RCC 7860 (cell line): ENCODE measurements around the gene IRF2BPL.
"Not testable (repeated sequence)": the region's sequence is repeated elsewhere in the genome, so short reads cannot be mapped to it uniquely, and the experiment has no call there.

ENCODE experiments used
- DNase-seq: peaks from one replicate; pipeline ENCODE4 v3.0.0-alpha.2; 2015; ENCODE audit warnings: low spot score
- FAIRE-seq: peaks from 2 replicates; lab custom pipeline; 2012; peaks lifted over from hg19 to GRCh38; lab: Jason Lieb, UNC

The IRF2BPL gene

DNA sequence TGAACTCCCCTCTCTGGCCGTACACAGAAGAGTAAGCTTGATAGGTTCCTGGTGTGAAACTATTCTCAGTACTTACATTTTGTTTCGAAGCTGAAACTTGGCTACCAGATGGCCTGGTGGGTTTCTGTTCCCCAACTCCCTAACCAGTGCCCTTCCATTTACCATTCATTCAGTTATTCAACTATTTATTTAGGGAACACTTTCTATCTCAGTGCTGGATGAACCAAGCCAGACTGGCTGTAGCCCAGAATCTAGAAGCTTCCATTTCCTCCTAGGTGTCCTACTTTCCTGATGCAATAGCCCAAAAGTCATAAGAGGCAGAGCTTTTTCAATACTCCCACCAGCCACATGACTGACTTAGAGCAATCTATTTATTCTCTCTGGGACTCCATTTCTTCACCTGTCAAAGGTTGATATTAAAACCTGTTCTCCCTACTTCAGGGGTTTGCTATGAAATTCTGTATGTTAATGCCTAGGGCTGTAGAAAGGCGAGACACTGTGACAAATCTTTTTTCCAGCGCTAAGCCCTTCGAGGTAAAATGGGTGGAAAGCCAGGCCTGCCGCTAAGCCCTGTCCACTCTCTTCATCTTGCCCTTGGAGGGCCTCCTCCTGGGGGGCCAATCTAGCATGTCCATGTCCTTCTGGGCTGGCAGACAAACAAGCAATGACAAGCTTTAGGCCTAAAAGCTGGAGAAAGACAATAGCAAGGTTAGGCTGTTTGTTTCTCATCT lies 8.1 kb upstream of the IRF2BPL start:
- DNase-seq (no peak), FAIRE-seq (no peak)

DNA sequence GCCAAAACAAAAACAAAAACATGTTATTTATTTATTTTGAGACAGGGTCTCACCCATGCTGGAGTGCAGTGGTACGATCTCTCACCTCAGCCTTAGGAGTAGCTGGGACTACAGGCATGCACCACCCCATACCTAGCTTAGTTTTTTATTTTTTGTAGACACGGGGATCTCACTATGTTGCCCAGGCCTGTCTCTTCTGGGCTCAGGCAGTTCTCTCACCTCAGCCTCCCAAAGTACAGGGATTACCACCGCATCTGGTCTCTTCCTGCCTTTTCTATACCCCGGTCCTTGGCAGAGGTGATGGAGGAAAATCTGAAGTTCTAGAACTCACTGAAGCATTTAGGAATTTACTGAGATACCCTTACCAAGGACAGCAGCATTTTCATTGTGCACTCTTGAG lies 6.8 kb upstream of the IRF2BPL start:
- FAIRE-seq (no peak), DNase-seq (no peak)

DNA sequence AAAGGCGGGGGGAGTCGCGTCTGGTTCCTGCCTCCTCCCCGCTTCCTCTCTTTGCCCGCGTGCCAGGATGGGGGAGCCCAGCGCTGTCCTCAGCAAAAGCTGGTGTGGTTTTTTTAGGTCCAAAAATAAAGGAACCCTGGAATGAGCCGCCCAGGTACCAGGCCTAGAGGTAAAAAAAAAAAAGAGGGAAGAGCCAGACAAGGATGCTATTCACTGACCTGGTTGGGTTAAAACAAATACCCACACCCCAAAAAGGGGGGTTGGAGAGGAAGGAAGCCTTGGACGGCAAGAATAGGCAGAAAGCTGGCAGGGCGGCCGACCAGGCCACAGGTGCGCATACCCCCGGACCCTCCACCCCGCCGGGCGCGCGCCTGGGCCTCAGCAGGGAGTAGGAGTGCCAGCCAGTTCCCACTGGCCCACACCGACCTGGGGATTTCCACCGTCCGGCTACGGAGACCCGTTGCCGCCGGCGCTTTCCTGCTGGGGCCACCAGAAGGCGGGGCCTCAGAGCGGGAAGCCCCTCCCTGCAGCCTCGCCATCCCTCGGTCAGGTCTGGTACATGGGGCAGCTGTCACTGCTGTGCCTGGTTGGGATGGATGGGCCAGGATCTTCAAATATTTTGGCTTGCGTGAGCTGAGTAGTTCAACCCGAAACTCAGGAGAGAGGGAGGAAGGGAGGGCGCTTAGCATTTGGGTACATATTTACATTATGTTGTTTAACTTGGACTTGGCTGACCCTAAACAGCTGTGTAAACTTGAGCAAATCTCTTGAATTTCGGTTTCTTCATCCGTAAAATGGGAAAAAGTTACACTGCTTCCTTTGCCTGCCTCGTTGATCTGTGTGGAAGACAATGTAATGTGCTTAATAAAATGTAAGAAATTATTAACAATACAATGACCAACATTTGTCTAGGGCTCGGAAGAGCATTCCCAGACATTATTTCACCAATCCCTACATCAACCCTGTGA lies 5.4 kb upstream of the IRF2BPL start:
- FAIRE-seq = no peak
- DNase-seq = peak; percentile 70

DNA sequence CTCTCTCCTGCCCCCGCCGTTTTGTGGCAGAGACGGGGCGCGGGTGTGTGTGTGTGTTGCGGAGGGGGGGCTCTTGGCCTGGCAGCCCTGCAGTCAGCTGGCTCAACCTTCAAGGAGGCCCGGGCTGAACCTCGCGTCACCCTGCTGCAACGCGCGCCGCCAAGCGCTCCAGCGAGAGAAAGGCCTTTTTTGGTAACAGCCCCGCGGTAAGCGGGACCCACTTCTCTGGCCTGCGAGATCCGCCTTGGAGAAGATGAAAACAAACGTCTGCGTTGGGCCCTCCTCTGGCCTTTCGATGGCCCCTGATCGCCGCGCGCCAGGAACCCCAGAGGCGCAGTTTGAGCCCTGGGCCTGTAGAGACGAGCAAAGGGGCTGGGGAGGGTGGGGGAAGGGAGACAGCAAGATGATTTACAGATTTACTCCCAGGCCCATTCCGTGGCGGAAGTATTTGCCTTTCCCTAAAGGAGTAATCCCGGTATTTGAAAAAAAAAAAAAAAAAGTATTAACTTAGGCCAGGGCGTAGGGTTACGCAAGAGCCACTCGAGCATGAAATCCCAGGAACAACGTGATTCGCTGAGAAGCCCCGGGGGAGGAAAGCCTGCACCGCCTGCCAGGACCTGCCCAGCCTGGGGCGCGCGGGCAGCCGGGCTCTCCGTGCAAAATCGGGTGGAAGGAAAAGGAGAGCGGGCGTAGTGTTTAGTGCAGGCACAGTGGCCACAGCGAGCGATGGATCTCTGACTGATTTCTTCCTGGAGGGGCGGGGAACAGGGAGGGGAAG lies 4.5 kb upstream of the IRF2BPL start:
- DNase-seq (peak; percentile 89), FAIRE-seq (peak; percentile 67)

DNA sequence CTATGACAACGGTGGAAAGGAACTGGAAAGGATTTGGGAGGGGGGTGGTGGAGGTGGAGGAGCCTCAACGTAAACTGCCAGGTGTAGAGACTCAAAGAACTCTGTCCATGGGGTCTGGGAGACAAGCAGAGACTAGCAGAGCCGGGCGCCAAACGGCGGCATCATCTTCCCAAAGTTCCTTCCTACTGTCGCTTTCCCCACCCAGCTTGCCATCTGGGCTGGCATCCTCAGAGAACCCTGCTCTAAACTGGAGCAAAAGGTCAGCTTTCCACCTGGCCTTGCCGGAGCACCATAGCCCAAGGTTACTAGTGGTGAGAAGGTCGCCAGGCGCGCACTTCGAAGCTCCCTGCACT lies 4.0 kb upstream of the IRF2BPL start:
- FAIRE-seq = no peak
- DNase-seq = no peak

DNA sequence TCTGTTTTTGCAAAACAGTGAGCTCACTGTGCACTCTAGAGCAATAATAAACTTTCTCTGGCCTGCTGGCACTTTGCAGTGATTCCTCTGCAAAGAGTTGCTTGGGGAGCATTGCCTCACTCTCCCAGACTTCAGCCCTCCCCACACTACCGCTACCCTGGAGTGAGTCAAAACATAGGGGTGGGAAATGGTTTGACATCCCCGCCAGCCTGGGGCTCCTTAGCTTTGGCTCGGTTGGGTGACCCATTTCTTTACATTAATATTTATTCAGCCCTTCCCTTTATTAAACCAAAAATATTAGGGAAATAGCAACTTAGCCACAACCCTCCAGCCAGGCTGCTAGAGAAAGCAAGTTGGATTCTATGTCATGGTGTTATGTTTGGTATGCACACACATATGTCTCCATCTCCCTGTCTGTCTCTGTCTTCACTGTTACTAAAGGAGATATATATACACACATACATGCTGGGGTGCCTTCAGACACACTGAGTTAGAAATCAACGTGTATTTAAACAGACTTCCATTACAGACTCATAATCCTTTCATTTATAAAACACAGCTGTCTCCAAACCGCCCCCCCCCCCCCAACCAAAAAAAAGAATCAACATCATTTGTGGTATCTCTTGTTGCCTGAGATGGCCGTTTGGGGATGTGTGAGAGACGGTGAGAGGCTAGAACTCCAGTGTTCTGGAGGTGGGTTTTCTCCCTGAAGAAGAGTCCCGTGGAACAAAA lies 3.4 kb upstream of the IRF2BPL start:
- DNase-seq = no peak
- no peak for FAIRE-seq

DNA sequence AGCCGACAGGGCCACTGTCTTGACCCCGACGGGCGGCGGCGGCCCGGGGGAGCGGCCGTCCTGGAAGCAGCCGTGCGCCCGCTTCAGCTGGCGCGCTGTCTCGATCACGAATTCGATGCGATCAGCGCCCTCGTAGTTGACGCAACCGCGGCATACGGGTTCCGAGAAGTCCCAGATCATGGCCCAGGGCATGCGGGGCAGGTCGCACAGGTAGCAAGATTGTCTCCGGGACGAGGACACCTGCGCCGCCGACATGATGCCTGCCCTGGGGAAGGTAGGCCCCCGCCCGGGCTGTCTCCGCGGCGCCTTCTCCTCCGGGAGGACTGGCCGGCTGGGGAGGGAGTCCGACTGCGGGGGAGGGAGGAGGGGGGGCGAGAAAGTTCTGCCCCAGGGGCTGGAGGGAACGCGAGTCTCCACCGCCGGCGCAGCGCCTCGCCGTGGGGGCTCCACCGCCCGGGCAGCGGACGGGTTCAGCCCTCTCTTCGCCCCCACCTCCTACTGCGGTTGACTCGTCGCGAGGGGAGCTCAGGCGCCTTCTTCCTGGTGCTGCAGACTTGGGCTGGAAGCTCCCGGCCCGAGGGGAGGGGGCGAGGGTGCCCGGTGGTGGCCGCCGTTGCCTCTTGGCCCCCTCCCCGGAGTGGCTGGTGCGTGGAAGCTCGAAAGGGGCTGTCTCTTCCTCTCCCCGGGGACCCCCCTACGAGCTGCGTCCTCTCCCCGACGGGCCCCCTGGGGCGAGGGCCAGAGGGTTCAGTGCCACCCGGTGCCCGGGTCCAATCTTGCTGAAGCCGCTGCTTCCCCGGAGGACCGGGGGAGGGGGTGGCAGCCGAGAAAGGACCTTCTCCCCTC lies 747 bp downstream of the IRF2BPL start:
- FAIRE-seq (no peak), DNase-seq (peak; percentile 56)

DNA sequence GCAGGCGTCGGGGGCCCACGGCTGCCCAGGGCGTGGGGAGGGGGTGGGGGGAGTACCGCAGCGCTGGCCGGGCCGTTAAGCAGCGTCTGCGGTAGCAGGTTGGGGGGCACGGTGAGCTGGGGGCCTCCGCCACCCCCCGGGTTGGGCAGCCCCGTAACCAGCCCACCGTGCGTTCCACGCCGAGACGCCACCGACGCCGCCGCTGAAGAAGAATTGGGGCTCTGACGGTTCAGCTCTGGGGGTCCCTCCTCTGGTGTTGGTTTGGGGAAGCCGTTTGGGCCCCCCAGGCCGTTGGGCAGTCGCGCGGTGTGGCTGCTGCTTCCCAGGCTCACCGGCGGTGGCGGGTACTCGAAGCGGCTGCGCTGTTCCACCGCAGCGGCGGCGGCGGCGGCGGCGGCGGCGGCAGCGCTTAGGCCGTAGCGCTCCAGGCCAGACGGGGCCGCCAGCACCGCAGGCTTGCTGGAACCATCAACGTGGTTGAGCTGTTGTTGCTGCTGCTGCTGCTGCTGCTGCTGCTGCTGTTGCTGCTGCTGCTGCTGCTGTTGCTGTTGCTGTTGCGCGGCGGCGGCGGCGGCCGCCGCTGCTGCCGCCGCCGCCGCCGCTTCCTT lies 1.5 kb downstream of the IRF2BPL start:
- FAIRE-seq (no peak), DNase-seq (no peak)

DNA sequence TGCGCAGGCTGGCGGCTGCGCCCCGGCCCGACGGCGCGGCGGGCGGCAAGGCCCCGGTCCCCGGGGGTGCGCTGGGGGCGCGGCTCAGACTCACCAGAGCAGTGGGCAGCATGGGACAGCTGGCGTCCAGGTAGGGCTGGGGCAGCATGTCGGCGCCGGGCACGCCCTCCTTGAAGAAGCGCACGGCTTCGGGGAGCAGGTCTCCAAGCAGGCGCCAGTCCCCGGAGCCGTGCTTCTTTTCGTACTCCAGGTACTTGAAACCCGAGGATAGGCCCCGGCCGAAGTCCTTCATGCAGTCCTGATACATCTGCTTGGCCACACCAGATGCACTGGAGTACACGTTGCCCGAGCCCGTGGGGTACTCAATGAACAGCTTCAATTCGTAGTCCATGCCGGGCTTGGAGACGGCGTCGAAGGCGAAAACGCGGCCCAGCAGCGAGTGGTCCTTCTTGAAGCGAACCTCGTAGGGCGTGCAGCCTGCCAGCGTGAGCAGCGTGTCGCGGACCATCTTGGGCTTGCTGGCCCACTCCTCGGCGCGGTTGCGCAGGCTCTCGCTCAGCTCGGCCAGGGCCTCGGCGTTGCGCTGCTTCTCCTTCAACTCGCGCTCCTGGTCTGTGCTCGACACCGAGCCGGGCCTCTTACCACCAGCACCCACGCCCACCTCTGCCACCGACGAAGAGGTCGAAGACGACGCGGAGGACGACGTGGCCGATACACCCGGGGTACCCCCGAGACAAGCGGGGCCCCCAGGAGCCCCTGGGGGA lies 2.2 kb downstream of the IRF2BPL start:
- no peak for DNase-seq
- FAIRE-seq = no peak

DNA sequence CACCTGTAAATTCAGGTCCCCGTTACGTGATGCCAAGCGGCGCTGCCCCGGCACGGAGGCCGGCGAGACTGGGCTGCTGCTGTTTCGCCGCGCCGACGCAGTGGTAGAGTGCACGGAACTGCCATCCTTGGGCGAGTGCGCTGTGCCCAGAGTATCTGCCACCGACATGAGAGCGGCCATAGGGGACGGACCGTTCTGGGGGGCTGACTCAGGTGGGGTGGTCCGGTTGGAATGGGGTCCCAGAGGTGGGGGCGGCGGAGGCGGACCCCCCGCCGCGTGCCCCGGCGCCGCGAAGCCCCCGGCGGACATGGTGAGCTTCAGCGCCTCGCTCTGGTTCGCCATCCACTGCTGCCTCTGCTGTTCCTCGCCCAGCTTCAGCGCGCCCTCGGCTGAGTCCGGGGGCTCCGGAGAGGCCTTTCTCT lies 2.8 kb downstream of the IRF2BPL start:
- no peak for FAIRE-seq
- no peak for DNase-seq

DNA sequence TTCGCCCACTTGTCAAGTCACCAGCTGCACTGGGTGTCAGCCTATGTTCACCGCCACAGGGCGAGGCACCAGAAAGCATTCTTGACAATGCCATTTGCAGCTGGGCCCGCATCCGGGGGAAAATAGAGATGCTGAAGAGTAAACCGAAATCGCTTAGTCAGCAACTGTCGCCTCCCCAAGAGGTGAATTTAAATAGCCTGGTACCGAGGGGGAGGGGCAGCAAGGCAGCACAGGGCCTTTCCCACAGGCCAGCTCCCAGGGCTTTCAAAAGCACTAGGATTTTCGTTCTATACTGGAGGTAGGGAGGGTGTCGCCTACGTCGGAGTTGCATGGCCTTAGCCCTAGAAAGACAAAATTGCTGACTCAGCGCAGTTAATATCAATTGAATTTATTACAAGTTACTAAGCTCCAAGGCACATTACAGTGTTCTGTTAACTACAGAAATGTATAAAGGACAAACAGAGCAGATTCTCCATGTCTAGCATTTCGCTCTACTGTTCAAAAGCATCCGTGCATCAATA lies 4.3 kb downstream of the IRF2BPL start:
- FAIRE-seq = no peak
- no peak for DNase-seq

DNA sequence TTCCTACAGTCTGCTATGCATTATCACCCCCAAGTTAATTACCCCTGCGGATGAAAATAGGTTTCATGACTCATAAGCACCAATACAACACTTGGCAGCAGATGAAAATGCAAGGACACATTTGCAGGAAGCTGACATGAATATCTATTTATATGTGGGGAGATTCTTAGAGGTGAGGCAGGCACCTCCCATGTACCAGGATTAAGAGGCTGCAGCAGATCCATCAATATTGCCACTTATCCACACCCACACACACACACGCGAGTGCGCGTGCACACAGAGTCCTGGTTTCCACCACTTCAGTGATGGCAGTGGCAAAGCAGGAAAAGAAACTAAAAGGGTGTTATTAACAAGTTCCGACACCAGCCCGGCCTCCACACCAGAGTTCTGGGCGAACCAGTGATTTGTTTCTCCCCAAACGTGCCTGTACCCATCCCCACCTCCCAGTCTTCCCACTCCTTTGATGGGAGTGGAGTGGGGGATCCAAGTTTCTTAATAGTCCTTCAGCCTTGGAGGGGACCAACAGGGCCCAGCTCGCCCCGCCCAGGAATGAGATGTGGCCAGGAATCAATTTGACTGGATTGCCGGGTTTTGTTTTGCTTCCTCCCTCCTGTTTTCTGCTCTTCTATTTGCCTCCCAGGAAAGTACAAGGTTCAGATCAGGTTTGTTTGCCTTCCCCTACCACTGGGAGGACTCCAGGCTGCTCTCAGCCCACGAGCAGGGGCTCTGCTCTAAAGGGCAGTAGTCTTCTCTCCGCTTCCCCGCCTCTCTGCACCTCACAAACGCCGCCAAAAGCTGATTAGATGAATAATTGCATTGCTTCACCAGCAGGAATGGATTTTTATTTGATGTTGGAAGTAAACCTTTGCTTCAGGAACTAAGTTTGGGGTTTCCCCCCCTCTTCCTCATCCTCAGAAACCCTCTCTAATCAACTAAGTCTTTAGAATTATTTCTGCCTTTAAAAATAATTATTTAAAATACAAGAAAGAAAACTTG lies 5.2 kb downstream of the IRF2BPL start:
- DNase-seq = no peak
- FAIRE-seq = no peak

DNA sequence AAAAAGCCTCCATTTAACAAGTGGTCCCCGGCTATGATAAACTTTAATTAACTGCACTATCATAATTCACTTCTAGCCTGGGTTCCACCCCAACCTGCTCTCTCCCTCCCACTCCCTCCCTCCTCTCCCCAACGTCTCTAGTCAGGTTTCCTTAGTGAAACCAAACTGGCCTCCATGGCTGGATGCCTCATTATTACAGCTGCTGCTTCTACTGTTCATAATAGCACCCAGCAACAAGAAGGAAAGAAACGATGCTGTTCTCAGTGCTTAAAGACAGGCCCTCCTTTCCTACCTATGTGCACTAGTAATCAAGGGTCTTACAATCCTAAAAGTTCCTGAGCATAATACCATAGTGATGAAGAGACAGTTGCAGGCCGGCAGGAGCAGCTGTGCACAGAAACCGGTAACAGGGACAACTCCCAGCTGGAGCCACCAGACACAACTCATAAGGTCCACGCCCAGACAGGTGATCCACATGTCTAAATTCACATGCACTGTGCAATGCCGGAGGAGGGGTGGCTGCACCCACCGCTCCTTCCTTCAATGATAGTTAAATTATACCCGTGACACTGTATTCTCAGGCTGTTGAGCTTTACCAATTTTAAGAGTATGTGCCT lies 6.2 kb downstream of the IRF2BPL start:
- DNase-seq = no peak
- no peak for FAIRE-seq

DNA sequence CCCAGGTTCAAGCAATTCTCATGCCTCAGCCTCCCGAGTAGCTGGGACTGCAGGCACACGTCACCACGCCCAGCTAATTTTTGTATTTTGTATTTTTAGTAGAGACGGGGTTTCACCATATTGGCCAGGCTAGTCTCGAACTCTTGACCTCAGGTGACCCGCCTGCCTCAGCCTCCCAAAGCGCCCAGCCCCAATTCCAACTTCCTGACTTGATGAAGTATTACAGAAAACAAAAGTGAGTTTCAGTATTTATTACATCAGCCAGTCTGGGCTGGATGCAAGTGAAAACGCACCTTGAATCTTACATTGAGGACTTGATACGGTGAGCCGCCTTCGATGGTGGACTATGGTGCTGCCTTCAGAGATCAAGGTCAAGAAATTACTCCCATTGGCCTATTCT lies 7.1 kb downstream of the IRF2BPL start:
- not testable (repeated sequence) for FAIRE-seq, DNase-seq

DNA sequence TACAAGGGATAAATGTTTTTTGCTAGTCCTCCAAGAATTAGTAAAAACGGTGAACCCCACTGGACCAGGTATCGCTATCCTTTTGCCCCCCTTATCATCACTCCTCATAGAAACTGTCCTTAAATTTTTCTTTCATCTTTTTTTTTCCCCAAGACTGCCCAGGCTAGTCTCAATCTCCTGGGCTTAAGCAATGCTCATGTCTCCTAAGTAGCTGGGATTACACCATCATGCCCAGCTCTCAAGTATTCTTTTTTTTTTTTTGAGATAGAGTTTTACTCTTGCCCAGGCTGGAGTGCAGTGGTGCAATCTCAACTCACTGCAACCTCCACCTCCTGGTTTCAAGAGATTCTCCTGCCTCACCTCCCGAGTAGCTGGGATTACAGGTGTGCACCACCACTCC lies 9.7 kb downstream of the IRF2BPL start:
- DNase-seq = no peak
- no peak for FAIRE-seq

DNA sequence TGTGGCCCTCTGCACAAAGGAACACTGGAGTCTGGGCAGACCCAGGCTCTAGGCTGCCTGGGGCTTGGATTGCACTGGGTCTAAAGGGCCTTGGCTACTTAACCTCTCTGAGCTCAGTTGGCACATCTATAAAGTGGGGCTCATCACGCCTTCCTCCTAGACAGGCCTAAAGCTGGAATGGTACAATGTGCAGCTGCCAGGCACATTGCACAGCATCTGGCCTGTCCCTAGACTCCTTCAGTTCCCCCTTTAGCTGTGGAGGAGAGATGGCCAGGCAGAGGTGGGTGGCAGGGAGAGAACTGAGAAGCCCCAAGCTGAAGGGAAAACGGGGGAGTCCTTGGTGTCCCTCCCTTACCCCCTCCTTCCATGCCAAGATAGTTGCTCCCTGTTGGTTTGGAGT lies 10.8 kb downstream of the IRF2BPL start:
- FAIRE-seq (no peak), DNase-seq (no peak)

DNA sequence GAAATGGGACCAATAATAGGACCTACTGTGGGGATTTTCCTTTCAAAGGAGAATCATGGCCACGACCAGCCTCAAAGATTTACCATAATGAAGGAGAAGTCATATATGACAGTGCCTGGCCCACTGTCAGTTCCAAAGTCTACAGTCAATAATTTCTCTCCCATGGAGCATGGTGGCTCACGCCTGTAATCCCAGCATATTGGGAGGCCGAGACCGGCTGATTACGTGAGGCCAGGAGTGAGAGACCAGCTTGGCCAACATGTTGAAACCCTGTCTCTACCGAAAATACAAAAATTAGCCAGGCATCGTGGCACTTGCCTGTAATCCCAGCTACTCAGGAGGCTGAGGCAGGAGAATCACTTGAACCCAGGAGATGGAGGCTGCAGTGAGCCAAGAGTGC lies 13.8 kb downstream of the IRF2BPL start:
- FAIRE-seq (no peak), DNase-seq (no peak)
